GM12878 (cell line): Measurements from ENCODE around the gene HS6ST3. TPM values are rescaled to one million over a fixed set of nuclear protein-coding genes. Genes with fewer than 3 reads are reported as not detected.

ENCODE experiments used
- ATAC-seq: fragments of 200-7000 bp; cut with Tn5 transposase; 3 replicates; pipeline ENCODE4 v1.9.1; 2020; ENCODE audit warnings: mild to moderate bottlenecking, moderate library complexity
- BruUV-seq: library from RNA; stranded (reverse); fragments of 400-500 nt; replicated peaks from 2 replicates; lab custom pipeline; 2021; lab: Mats Ljungman, UMichigan
- CTCF ChIA-PET: fragments of 300-600 bp; sonication (Branson Sonifier 250); formaldehyde crosslinking; extraction: SDS; loops from one replicate; lab custom pipeline; 2021; ENCODE audit warnings: inconsistent platforms; lab: Yijun Ruan, JAX
- POLR2A ChIA-PET: fragments of 350-600 bp; formaldehyde crosslinking; extraction: SDS; loops from one replicate; lab custom pipeline; 2021; ENCODE audit warnings: inconsistent platforms; lab: Charles Lee
- RAD21 ChIA-PET: fragments of 300-600 bp; sonication (Branson Sonifier 250); formaldehyde crosslinking; loops from one replicate; lab custom pipeline; 2023; ENCODE audit warnings: antibody characterized with exemption; ENCODE audit not compliant: unreplicated experiment; lab: Charles Lee
- SMC1A ChIA-PET: fragments of 300-600 bp; sonication (Branson Sonifier 250); formaldehyde crosslinking; loops from one replicate; lab custom pipeline; 2023; ENCODE audit not compliant: unreplicated experiment, uncharacterized antibody; lab: Charles Lee
- DNase-seq: peaks from one replicate; pipeline ENCODE4 v3.0.0-alpha.2; 2011; ENCODE audit warnings: low read depth, low spot score
- FAIRE-seq: peaks from 3 replicates; lab custom pipeline; 2011; peaks lifted over from hg19 to GRCh38; lab: Jason Lieb, UNC
- H2AFZ ChIP-seq: 2 replicates; pipeline ENCODE4 v1.6.0; 2011; ENCODE audit warnings: low read depth, low read length, control low read depth; ENCODE audit not compliant: control insufficient read depth
- H3K27ac ChIP-seq: 2 replicates; pipeline ENCODE4 v1.5.1; 2011; ENCODE audit warnings: control low read depth; ENCODE audit not compliant: control insufficient read depth, insufficient read depth
- H3K27me3 ChIP-seq, 2 experiments: replicated peaks in 1 of 2; 2 replicates each; pipeline versions ENCODE4 v1.6.0 to v1.6.1; 2011; ENCODE audit warnings: low read length in 1 of 2; ENCODE audit not compliant: control insufficient read depth in 2 of 2, insufficient read depth in 2 of 2
- H3K36me3 ChIP-seq, 2 experiments: 2 replicates each; pipeline ENCODE4 v1.5.1; 2011; ENCODE audit warnings: low read length in 1 of 2; ENCODE audit not compliant: control insufficient read depth in 2 of 2, insufficient read depth in 2 of 2
- H3K4me1 ChIP-seq: 2 replicates; pipeline ENCODE4 v1.6.1; 2011; ENCODE audit warnings: mild to moderate bottlenecking, low read length, moderate library complexity, mixed read lengths; ENCODE audit not compliant: control insufficient read depth, insufficient read depth
- H3K4me2 ChIP-seq: 2 replicates; pipeline ENCODE4 v1.6.0; 2011; ENCODE audit warnings: control low read depth; ENCODE audit not compliant: control insufficient read depth, insufficient read depth
- H3K4me3 ChIP-seq: fragments of 200-600 bp; sonication (generic); 2 replicates; pipeline ENCODE4 v1.5.1; 2016
- H3K79me2 ChIP-seq: 2 replicates; pipeline ENCODE4 v1.6.0; 2011; ENCODE audit warnings: low read length; ENCODE audit not compliant: control insufficient read depth, insufficient read depth
- H3K9ac ChIP-seq: 2 replicates; pipeline ENCODE4 v1.8.0; 2011; ENCODE audit warnings: low read length, control low read depth, mixed read lengths; ENCODE audit not compliant: control insufficient read depth, insufficient read depth
- H3K9me3 ChIP-seq: replicated peaks from 3 replicates; pipeline ENCODE4 v1.5.1; 2011; ENCODE audit warnings: mild to moderate bottlenecking, low read length; ENCODE audit not compliant: control insufficient read depth, insufficient read depth
- H4K20me1 ChIP-seq: 2 replicates; pipeline ENCODE4 v1.6.0; 2011; ENCODE audit not compliant: control insufficient read depth, insufficient read depth
- BACH1 ChIP-seq: fragments of 450-650 bp; IDR thresholded peaks from 2 replicates; pipeline ENCODE4 v1.6.1; 2017; ENCODE audit warnings: mild to moderate bottlenecking, borderline replicate concordance
- BHLHE40 ChIP-seq, 2 experiments: fragments of 450-650 bp in 1 of 2; IDR thresholded peaks; 2 replicates each; pipeline ENCODE4 v1.6.1; 2011 to 2017; ENCODE audit warnings: low read depth in 2 of 2, borderline replicate concordance in 1 of 2, improper control_type of control experiment in 1 of 2, low read length in 1 of 2, mild to moderate bottlenecking in 1 of 2
- CBX3 ChIP-seq: fragments of 200-600 bp; sonication (generic); IDR thresholded peaks from 2 replicates; pipeline ENCODE4 v1.6.1; 2016; ENCODE audit warnings: low read depth, borderline replicate concordance
- CBX5 ChIP-seq: sonication (generic); IDR thresholded peaks from 2 replicates; pipeline ENCODE4 v1.6.1; 2016; ENCODE audit warnings: low read depth, moderate library complexity, mild to moderate bottlenecking, inconsistent platforms
- MEF2B ChIP-seq: fragments of 450-650 bp; IDR thresholded peaks from 2 replicates; pipeline ENCODE4 v1.6.1; 2018; ENCODE audit warnings: mild to moderate bottlenecking, moderate library complexity; ENCODE audit not compliant: partially characterized antibody, poor library complexity, severe bottlenecking
- RB1 ChIP-seq: fragments of 450-650 bp; formaldehyde crosslinking; IDR thresholded peaks from 2 replicates; pipeline ENCODE4 v1.6.1; 2017; ENCODE audit warnings: mild to moderate bottlenecking, borderline replicate concordance
- SREBF1 ChIP-seq: IDR thresholded peaks from 2 replicates; pipeline ENCODE4 v1.6.1; 2012; ENCODE audit warnings: mild to moderate bottlenecking, low read length
- SUZ12 ChIP-seq: fragments of 200-600 bp; sonication (generic); IDR thresholded peaks from one replicate; pipeline ENCODE4 v1.6.1; 2018; ENCODE audit warnings: antibody characterized with exemption, mild to moderate bottlenecking; ENCODE audit not compliant: unreplicated experiment
- TCF7 ChIP-seq: IDR thresholded peaks from 2 replicates; pipeline ENCODE4 v1.6.1; 2014; ENCODE audit warnings: antibody characterized with exemption, borderline replicate concordance
- ZBED1 ChIP-seq: IDR thresholded peaks from 2 replicates; pipeline ENCODE4 v1.6.1; 2016; ENCODE audit warnings: borderline replicate concordance
- ZNF384 ChIP-seq: IDR thresholded peaks from 2 replicates; pipeline ENCODE4 v1.6.1; 2012; ENCODE audit warnings: low read depth, mild to moderate bottlenecking, low read length, improper control_type of control experiment, borderline replicate concordance
- WGBS: methylation state at CpG from one replicate; pipeline ENCODE4 v1.1.6; 2016; ENCODE audit warnings: low lambda C conversion rate; ENCODE audit not compliant: insufficient replicate concordance, insufficient coverage; ENCODE audit errors: missing lambda C conversion rate; 5-methylcytosine and 5-hydroxymethylcytosine counted together
- in situ Hi-C: fragments of 300-500 bp; cut with MboI; formaldehyde crosslinking; loops from 9 replicates; pipeline ENCODE4 v1.14.3; 2018; ENCODE audit warnings: mixed read lengths
- intact Hi-C: fragments of 100-400 bp; cut with micrococcal nuclease; formaldehyde crosslinking; loops from one replicate; pipeline ENCODE4 v1.14.2; 2022; ENCODE audit not compliant: unreplicated experiment
- polyA plus RNA-seq, 11 experiments: library from polyadenylated mRNA; depleted of rRNA in 4 of 11; unstranded in 6 of 11; stranded (reverse) in 5 of 11; fragments of >200 nt; fragmentation: Nextera tagmentation in 4 of 11; fragmentation: Illumina TruSeq in 1 of 11; extraction: Ambion mirVana in 4 of 11; extraction: Trizol in 1 of 11; gene quantifications; 1 replicate in 1 of 11; 2 replicates in 10 of 11; pipeline versions ENCODE4 v1.2.1 to v1.2.3, GENCODE V29; 2011 to 2016; ENCODE audit warnings: inconsistent platforms in 2 of 11, missing spikeins in 2 of 11, low read depth in 1 of 11
- total RNA-seq, 4 experiments: library from RNA; depleted of rRNA in 3 of 4; stranded (reverse); fragments of >200 nt in 3 of 4; fragmentation: Illumina TruSeq in 1 of 4; extraction: Trizol in 1 of 4; gene quantifications; 2 replicates each; pipeline versions ENCODE4 v1.2.1 to v1.2.3, GENCODE V29; 2013 to 2021
- TF ChIP-seq, protein P1 (sequence below), 3 experiments: IDR thresholded peaks in 2 of 3; conservative IDR thresholded peaks in 1 of 3; 2 replicates each; pipeline ENCODE4 v1.5.1; 2011; ENCODE audit warnings: low read depth in 3 of 3, low read length in 3 of 3, mild to moderate bottlenecking in 3 of 3, control low read depth in 2 of 3, moderate library complexity in 2 of 3, inconsistent platforms in 1 of 3, mixed read lengths in 1 of 3; ENCODE audit not compliant: control insufficient read depth in 2 of 3, insufficient read depth in 1 of 3; ENCODE audit errors: extremely low read depth in 1 of 3
- TF ChIP-seq, protein P2 (sequence below): IDR thresholded peaks from 2 replicates; pipeline ENCODE4 v1.6.1; 2011; ENCODE audit warnings: borderline replicate concordance, low read depth, mild to moderate bottlenecking, moderate library complexity, mixed read lengths, low read length; ENCODE audit not compliant: insufficient read depth; ENCODE audit errors: extremely low read length
- TF ChIP-seq, protein P3 (sequence below): IDR thresholded peaks from 2 replicates; pipeline ENCODE4 v1.6.1; 2012; ENCODE audit warnings: low read depth, low read length, improper control_type of control experiment
- TF ChIP-seq, protein P4 (sequence below): IDR thresholded peaks from 2 replicates; pipeline ENCODE4 v1.6.1; 2012; ENCODE audit warnings: improper control_type of control experiment, low read depth, low read length; ENCODE audit not compliant: insufficient replicate concordance

Gene HS6ST3
- total and polyA plus RNA-seq, 10 of the 15 experiments (the other 5 are each of a cell fraction or from before 2014, with no cell fraction given) = under 0.01 to 2.9 TPM; not detected in 8

DNA sequence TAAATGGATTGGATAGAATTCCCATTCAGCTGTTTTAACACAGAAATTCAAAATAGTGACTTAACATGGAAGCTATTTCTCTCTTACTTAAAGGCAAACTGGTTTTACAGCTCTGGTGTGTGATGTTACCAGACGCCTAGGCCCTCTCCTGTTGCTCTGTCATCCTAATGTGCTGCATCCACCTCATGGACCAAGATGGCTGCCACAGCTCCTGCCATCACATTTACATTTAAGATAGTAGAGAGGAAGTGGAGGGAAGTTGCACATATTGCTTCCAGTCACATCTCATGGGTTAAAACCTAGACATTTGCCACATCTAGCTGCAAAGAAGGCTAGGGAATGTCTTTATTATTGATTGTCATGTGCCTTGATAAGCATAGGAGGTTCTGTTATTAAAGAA lies 746.8 kb downstream of the HS6ST3 start:
- SMC1A ChIA-PET = no interaction called here
- Histone ChIP-seq H3K4me1 (no peaks in the 10 kb centered on the region), H3K27ac (no peak overlapping the region), H3K36me3 (no peaks in the 10 kb centered on the region), H3K9ac (no peak overlapping the region), H3K4me3 (no peak overlapping the region), H3K27me3 (no peaks in the 10 kb centered on the region), H3K9me3 (no peaks in the 10 kb centered on the region), H3K4me2 (no peak overlapping the region), H2AFZ (no peak overlapping the region), H3K79me2 (no peaks in the 10 kb centered on the region), H4K20me1 (no peaks in the 10 kb centered on the region)
- no peak for FAIRE-seq
- in situ Hi-C loops = no loop called here
- POLR2A ChIA-PET = no interaction called here
- no TSS peak for BruUV-seq
- DNase-seq = no peak
- RAD21 ChIA-PET = no interaction called here
- no peak for ATAC-seq
- 38% methylated on average over 1 of the region's 1 CpG for WGBS
- intact Hi-C loops = no loop called here
- CTCF ChIA-PET = no interaction called here
- TF ChIP-seq BHLHE40 (IDR thresholded peaks at IDR 0.05; ENCODE audit: borderline replicate concordance in 1 of 2, low read depth in 2 of 2, low read length in 1 of 2) (no peak), CBX3 (no peak), ZNF384 (no peak), TCF7 (no peak), MEF2B (no peak), SREBF1 (no peak), CBX5 (no peak), BACH1 (no peak), ZBED1 (no peak), SUZ12 (no peak), RB1 (no peak)
- TF ChIP-seq, protein P1, sequence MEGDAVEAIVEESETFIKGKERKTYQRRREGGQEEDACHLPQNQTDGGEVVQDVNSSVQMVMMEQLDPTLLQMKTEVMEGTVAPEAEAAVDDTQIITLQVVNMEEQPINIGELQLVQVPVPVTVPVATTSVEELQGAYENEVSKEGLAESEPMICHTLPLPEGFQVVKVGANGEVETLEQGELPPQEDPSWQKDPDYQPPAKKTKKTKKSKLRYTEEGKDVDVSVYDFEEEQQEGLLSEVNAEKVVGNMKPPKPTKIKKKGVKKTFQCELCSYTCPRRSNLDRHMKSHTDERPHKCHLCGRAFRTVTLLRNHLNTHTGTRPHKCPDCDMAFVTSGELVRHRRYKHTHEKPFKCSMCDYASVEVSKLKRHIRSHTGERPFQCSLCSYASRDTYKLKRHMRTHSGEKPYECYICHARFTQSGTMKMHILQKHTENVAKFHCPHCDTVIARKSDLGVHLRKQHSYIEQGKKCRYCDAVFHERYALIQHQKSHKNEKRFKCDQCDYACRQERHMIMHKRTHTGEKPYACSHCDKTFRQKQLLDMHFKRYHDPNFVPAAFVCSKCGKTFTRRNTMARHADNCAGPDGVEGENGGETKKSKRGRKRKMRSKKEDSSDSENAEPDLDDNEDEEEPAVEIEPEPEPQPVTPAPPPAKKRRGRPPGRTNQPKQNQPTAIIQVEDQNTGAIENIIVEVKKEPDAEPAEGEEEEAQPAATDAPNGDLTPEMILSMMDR (IDR thresholded peaks at IDR 0.05 in 2 of 3, conservative IDR thresholded peaks at IDR 0.05 in 1 of 3; ENCODE audit: control insufficient read depth in 2 of 3, extremely low read depth in 1 of 3, insufficient read depth in 1 of 3, low read depth in 3 of 3, low read length in 3 of 3) = no peak
- TF ChIP-seq, protein P2, sequence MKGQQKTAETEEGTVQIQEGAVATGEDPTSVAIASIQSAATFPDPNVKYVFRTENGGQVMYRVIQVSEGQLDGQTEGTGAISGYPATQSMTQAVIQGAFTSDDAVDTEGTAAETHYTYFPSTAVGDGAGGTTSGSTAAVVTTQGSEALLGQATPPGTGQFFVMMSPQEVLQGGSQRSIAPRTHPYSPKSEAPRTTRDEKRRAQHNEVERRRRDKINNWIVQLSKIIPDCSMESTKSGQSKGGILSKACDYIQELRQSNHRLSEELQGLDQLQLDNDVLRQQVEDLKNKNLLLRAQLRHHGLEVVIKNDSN = no peak
- TF ChIP-seq, protein P3, sequence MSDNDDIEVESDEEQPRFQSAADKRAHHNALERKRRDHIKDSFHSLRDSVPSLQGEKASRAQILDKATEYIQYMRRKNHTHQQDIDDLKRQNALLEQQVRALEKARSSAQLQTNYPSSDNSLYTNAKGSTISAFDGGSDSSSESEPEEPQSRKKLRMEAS = no peak
- TF ChIP-seq, protein P4, sequence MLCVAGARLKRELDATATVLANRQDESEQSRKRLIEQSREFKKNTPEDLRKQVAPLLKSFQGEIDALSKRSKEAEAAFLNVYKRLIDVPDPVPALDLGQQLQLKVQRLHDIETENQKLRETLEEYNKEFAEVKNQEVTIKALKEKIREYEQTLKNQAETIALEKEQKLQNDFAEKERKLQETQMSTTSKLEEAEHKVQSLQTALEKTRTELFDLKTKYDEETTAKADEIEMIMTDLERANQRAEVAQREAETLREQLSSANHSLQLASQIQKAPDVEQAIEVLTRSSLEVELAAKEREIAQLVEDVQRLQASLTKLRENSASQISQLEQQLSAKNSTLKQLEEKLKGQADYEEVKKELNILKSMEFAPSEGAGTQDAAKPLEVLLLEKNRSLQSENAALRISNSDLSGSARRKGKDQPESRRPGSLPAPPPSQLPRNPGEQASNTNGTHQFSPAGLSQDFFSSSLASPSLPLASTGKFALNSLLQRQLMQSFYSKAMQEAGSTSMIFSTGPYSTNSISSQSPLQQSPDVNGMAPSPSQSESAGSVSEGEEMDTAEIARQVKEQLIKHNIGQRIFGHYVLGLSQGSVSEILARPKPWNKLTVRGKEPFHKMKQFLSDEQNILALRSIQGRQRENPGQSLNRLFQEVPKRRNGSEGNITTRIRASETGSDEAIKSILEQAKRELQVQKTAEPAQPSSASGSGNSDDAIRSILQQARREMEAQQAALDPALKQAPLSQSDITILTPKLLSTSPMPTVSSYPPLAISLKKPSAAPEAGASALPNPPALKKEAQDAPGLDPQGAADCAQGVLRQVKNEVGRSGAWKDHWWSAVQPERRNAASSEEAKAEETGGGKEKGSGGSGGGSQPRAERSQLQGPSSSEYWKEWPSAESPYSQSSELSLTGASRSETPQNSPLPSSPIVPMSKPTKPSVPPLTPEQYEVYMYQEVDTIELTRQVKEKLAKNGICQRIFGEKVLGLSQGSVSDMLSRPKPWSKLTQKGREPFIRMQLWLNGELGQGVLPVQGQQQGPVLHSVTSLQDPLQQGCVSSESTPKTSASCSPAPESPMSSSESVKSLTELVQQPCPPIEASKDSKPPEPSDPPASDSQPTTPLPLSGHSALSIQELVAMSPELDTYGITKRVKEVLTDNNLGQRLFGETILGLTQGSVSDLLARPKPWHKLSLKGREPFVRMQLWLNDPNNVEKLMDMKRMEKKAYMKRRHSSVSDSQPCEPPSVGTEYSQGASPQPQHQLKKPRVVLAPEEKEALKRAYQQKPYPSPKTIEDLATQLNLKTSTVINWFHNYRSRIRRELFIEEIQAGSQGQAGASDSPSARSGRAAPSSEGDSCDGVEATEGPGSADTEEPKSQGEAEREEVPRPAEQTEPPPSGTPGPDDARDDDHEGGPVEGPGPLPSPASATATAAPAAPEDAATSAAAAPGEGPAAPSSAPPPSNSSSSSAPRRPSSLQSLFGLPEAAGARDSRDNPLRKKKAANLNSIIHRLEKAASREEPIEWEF = no peak
